Breast epithelium (tissue), 3 donors: ENCODE measurements around the gene MRPS25.

Source experiments
- CTCF ChIP-seq, 3 donors: fragments of 450-650 bp; IDR thresholded peaks; one replicate each; pipeline ENCODE4 v1.5.1; 2016 to 2017; ENCODE audit warnings: antibody characterized with exemption in 3 of 3, mild to moderate bottlenecking in 3 of 3, moderate library complexity in 3 of 3
- POLR2AphosphoS5 ChIP-seq, 3 donors: sonication (generic); formaldehyde crosslinking; IDR thresholded peaks; one replicate each; pipeline ENCODE4 v1.6.1; 2017; ENCODE audit warnings: antibody characterized with exemption in 3 of 3

- no peak for TF ChIP-seq CTCF (IDR thresholded peaks at IDR 0.05)
- TF ChIP-seq POLR2AphosphoS5 (IDR thresholded peaks at IDR 0.05) = no peak
Observed at GRCh38 chr3:15053541-15053940, 11.6 kb downstream of the MRPS25 start.
